AG20443 (cell line): Measurements from ENCODE around the gene NHERF2.

ENCODE experiments used
- DNase-seq: peaks from one replicate; pipeline ENCODE4 v3.0.0; 2012; ENCODE audit warnings: low spot score, mixed read lengths

Gene NHERF2

GRCh38 chr16:1991135-1991551, 35.6 kb upstream of the NHERF2 start:
- no peak for DNase-seq

DNA sequence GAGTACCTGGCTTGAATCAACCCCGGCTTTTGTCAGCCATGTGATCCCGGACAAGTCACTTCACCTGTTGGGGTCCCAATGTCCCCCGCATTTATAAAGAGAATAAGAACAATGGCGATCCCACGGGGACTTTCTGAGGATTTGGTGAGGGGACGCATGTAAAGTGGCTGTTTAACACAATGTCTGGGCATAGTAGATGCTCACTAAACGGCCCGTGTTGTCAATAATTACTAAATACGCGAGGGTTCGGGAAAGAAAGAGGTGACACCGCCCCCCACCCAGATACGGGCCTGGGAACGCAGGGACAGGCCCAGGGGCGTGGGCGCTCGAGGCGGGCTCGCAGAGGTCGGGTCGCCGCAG, 35.1 kb upstream of the NHERF2 start:
- DNase-seq: no peak

GRCh38 chr16:1991948-1992703, 34.6 kb upstream of the NHERF2 start:
- peak; percentile 94 for DNase-seq

GRCh38 chr16:1992704-1993317, 33.9 kb upstream of the NHERF2 start:
- no peak for DNase-seq

GRCh38 chr16:1993731-1994131, 33.0 kb upstream of the NHERF2 start:
- DNase-seq: peak; percentile 23

DNA sequence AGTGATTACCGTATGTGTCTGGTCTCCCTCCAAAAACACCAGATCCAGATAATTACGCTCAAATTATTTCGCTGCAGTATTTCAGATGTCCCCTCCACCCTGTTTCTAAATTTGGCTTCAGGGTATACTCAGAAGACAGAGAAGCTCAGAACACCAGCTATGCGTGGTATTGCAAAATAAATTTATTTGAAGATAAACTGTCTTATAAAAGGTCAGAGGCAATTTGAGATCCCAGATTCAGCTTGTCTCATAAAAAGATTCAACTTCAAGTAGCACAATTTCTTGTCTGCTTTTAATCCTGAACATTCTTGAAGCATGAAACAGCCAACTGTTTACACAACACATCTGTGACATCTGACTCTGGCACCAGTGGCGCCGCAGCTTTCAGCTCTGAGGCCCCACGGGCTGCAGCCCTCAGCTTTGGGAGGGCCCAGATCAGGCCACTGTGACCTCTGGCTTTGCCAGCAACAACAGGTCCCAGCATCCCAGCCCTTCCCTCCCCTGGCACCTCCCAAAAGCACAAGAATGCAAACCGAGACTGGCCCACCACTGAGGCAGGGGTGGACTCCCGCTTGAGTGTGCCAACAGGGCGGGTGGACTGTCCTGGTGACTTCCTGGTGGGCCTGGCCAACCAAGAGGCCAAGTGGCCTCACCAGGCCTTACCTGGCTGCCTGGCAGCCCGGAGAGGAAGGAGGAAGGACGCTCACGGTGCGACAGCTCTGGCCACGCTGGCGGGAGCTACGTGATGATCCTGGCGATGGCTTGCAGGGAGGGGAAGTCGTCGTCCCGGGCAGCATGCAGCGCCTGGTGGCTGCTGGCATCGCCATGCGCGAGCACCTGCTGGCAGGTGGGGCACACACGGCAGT, 29.0 kb upstream of the NHERF2 start:
- DNase-seq: peak; percentile 49

DNA sequence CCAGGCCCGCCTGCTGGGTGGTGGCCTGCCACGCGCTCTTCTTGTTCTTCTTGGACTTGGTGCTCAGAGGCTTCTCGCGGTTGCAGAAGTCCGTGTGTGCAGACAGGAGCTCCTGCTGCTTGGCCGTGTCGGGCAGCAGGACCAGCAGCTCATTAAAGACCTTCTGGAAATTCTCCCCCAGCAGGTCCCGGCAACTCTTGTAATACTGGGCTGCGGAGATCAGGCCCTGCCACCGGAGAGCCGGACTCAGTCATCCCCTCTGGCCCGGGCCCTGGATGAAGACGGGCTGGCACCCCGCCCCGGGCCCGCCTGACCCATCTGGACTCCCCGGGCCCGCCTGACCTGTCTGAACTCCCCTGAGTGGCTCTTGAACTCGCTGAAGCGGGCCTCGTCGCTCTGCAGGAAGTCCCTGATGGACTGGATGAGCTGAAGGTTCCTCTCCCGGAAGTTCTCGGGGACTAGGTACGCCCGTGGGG, 28.3 kb upstream of the NHERF2 start:
- DNase-seq: no peak

DNA sequence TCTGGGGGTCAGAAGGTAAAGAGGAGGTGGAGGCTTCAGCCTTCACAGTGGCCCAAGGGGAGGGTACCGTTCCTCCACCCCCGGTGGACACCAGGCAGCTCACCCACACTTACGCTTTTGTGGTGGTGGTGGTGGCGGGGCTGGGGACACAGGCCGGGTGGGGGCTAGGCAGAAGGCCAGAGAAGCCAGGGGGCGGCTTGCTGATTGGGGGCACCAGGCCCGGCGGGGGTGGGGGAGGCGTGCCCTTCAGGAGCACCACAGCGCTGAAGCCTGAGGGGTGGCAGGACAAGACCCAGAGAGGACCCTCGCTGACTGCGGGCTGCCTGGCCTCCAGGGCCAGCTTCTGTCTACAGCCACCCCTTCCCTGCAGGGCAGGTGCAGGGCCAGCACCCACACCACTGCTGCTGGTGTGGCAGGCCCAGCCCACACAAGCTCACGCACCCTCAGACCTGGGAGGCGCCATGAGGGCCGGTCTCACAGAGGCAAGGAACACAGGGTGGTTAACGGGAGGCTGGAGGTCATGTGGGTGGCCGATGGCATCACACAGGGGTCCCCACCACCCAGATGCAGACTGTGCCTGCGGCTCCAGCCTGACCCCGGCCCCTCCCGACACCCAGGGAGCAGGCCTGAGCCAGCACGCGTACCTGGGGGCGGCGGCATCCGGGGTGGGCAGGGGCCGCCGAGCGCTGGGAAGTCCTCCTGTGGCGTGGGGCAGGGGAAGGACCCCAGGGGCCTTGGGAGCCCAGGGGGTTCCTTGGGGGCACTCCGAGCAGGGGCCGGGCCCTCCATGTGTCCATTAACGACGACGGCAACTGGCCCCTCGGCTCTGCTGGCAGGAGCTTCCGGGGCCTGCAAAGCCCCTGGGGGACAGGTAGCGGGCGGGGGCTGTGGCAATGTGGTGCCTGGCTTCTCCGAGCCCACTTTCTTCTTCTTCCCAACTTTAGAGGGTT, 27.6 kb upstream of the NHERF2 start:
- DNase-seq: no peak

DNA sequence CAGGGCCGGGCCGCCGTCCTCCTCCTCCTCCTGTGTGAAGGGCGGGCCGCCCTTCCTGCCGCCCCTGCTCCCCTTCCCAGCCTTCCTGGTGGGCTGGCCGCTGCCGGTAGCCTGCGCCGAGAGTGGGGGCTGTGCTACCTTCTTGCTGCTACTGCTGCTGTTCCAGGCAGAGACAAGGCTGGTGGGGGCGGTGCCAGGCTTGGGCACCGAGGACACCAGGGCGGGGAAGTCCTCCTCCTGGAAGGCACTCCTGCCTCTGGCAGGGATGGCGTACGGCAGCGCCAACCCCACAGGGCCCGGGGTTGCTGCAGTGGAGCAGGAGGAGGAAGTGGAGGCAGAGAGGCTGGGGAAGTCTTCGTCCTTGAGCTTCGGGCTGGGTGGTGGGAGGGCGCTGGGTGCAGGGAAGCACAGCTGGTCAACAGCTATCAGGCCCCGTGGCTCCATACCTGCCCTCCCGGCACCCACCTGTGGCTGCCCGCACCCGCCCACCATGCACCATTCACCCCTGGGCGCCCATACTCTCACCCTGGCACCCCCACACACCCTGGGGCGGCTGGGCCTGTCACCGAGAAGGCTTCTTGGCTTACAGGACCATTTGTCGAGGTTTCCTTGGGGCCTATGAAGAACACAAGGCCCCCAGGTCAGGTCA, 26.7 kb upstream of the NHERF2 start:
- no peak for DNase-seq

DNA sequence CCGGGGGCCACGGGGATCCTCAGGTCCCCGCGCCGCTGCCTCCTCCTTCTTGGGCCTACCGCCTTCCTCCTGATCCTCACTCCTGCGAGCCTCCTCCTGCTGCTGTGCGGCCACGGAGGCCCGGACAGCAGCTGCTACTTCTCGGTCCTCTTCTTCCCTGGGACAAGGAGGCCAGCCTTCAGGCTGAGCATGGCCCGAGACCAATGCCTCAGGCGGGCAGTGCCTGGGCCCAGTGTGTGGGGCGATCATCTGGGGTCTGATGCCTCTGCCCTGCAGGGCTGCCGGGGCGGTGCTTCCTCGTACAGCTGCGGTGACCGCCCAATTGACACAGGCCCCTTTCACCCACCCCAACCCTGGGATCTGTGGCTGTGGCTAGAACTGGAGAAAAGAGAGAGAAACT, 25.7 kb upstream of the NHERF2 start:
- DNase-seq: no peak

DNA sequence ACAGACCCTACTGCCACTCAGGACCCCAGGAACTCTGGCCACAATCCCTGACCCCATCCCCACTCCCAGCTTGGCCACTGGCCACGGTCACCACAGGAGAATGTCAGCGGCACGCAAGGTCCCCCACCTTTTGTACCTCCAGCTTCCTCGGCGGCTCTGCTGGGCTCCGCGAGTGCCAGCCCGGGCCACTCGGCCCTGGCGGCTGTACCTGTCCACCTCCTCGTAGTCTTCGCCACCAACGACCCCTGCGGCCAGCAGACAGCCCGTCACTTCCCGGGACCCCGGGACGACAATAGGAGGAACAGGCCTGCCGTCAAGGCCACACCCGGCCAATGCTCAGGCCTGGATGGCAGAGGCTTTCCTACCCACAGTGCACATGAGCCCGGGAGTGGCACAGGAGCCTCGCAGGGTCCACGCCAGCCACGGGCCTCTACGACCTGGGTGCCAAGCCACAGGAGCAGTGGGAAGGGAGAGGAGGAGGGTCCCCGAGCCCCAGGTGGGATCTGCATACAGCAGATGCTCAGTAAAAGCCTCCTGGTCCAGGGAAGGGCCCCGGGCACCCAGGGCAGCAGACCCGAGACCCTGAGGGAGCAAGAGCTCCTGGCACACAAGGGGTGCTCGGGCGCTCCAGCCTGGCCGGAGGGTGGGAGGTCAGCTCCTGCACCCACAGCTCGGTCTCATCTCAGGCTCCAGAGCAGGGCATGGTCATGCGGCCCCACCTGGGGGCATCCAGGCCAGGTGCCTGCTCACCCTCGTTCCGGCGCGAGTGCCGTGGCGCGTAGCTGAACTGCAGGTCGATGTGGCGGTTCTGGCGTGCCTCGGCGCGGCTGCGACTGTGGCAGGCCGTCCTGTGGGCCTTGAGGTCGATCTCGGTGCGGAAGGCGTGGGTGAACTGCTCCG, 25.0 kb upstream of the NHERF2 start:
- DNase-seq: no peak

DNA sequence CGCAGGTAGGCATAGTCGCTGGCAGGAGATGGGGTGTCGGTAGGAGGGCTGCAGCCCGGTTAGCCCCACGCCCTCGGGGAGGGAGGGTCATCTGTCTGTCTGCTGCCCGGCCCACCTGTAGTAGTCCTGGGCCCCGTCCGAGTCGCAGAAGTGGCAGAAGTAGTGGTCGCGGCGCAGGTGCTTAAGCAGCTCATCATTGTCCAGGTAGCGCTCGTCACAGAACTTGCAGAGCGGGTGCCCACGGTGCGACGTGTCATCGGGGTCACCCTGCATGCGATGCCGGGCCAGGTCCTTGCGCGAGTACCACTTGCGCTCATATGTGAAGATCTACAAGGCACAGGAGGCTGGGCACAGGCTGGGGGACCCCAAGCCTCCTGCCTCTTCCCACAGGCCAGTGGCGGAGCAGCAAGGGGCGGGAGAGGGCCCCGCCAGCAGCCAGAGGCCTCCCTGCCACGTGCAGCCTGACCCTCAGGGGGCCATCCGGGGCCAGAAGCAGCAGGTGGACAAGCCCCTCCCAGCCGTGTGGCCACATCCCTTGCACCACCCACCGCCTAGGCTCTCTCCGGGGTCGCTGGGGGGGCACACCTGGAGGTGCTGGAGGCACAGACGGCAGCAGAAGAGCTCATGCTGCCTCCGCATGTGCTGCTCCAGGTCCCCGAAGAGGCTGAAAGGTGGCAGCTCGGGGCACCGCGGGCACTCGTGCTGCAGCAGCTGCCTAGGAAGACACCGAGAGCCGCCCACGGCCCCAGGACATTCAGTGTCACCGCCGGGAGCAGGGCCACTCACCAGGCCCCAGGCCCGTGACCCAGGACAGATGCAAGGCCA, 24.1 kb upstream of the NHERF2 start:
- DNase-seq: no peak

DNA sequence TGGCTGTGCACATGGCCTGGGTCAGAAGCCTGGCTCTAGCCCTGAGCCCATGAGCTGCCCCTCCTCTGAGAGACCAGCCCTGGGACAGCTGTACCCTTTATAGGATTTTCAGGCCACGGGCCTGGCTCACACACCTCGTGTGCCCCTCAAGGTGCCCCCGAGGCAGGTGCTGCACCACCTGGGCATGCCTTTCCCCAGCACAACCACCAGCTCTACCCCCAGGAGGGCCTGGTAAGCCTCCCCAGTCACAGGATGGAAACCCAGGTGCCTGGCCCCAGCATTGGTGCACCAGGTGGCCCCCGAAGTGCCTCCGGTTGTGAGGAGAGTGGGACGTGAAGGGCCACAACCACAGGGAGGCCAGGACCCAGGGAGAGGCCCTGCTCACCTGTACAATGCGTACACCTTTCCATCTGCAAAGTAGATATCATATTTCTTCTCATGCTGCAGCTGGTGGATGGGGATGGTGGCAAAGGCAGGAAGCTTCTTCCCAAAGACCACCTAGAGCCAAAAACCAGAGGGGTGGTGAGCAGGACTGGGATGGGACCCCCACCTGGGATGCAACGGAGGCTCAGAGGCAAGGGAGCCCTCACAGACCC, 23.4 kb upstream of the NHERF2 start:
- DNase-seq: no peak

- DNase-seq: peak; percentile 93
Measured at GRCh38 chr16:2003827-2004641, 22.7 kb upstream of the NHERF2 start.

DNA sequence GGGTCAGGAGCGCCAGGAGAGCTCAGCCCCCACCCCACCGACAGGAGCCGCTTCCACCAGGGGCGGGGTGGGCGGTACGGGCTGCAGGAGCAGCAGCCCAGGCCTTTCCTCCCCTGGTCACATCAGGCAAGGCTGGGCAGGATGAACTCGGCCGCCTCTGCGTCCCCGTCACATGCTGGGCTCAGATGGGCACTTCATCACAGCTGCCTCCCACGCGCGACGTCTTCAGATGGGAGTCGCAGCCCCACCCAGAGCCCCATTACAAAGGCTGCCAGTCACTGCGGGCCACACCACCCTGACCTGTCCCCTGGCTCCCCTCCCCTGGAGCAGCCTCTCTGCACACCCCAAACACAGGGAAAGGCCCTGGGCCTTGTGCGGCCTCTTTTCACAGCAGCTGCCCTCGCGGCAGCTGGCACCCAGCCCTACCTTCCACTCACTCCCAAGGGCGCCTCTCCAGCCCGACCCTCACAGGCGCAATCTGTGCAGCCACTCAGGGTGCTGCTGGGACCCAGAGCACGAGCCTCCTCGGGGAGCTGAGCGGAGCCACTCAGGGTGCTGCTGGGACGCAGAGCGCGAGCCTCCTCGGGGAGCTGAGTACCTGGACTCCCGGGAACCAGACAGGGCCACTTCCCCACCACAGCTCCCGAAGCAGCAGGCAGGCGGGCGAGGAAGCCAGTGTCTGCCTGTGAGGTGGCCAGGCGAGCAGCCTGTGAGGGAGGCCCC, 21.7 kb upstream of the NHERF2 start:
- DNase-seq: no peak

- DNase-seq: no peak
Measured at GRCh38 chr16:2005646-2006045, 21.1 kb upstream of the NHERF2 start.

DNA sequence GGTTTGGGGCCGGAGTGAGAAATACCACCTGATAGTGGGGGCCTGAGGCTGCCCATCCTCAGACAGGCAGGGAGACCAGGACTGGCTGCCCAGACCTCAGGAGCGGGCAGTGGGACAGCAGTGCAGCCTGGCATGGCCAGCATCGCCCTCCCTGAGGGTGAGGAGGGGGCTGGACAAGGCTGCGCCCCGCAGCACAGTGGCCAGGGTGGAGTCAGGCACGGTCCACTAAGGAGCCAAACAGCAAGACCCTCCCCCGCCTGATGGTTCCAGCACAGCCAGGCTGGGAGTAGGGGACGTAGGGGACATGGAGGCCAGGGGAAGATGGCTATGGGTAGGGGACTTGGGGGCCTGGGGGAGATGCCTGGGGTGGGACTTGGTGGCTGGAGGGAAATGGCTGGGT, 20.4 kb upstream of the NHERF2 start:
- DNase-seq: no peak
